Astrocyte of the hippocampus (primary cell): Measurements from ENCODE around the gene TCEAL6.
A peak's percentile ranks its signal among the peaks of the same experiment; 100 is the strongest.
"Not testable (repeated sequence)": the region's sequence is repeated elsewhere in the genome, so short reads cannot be mapped to it uniquely, and the experiment has no call there.

Experiments used
- DNase-seq: peaks from one replicate; pipeline ENCODE4 v3.0.0; 2011; ENCODE audit warnings: low read depth, low spot score

TCEAL6 gene

DNA sequence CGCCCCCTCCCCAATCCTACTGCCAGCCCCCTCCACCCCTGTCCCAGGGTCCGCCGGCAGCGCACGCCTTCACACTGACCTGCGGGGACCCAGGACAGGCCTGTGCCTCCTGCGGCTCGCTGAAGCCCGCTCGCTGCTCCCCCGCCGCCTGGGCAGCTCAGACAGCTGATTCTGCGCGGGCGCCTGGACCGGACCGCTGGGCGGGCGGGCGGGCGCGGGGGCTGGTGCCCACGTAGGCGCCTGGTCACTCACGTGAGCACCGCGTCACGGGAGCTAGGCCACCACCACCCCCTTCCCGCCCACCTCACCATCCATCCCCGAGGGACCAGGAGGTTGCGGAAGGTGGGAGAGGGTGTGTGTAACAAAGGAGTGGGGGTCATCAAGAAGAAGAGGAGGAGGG is at the start of gene TCEAL6:
TCEAL6 (minus strand) TSS at position 208 of the 400 bp plus-strand sequence.
- DNase-seq, result not testable (repeated sequence)

GRCh38 chrX:102185967-102186720 is 43.9 kb upstream of the TCEAL6 start:
- no peak for DNase-seq

DNA sequence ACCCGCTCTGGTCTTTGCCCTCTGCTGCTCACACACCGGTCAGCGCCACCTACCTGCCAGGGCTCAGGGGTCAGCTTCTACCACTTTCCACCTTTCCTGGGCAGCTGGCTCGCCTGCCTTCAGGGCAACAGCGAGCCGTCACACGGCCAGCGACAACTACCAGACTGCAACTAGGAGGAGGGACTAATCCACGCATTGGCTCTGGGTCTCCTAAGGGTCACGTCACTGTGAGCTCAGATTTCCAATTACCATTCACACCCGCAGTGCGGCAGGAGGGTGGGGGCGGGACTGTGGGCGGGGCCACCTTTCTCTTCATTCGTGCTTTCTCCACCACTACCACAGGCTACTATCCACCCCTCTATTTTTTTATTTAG is 13.5 kb upstream of the TCEAL6 start, which contains the start of gene BEX5:
BEX5 (minus strand) TSS at position 172 of the 374 bp plus-strand sequence. CDS start 1,712 bp downstream, outside the sequence.
- peak; percentile 38 for DNase-seq

DNA sequence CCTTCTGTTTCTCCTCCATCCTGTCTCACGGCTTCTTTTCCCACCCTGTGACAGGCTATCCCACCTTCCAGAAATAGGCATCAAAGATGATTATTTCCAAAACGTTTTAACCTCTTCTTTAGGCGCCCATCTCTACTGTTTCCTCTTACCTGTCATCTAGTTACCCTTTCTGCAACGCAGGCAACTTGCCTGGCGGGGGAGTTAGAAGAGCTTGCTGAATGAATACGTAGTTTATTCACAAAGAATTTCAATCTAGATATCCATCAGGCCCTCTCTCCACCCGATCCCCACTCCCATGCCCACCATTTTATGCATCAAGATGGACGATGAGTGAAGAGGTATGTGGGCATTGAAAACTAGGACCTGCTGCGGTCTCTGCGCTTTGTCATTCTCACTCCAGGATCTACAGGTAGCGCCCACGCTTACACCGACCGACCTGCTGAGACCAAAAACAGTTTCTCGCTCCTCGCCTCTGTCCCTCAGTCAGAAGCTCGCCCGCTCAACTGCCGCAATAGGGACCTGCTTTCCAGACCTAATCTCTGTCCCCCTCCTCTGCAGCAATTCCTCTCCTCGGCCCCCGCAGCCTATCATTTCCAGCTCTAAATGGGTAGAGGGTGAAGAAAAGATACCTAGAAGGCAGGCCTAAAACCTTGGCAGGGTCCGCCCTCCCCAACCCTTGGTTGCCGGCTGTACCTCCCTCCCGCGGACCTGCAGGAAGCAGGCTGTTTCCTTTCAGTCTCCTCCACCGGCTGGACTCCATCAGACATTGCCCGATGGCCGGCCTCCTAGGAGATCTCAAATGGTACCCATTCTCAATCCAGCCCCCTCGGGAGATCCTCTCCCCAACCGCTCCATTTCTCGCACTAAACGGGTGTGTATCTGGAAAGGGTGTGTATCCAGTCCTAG is 12.9 kb upstream of the TCEAL6 start:
- peak; percentile 1 for DNase-seq

- no peak for DNase-seq
Measured at GRCh38 chrX:102154218-102154860, 12.1 kb upstream of the TCEAL6 start.

DNA sequence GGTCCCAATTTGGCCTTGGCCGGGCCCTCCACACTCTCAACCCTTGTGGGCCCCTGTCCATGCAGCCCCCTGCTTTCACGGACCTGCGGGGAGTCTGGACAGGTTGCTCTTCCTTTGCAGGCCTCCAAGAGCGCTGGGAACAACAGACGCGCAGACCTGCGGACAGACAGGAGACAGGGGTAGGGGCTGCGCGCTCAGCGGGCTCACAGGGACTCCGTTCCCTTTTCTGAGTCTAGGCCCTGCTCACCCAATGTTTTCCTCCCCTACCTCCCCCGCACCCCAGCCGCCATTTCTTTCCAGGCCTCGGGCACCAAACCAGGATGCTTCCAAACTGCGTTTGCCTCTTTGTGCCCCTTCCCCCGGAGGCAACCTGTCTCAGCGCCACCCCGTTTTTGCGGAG is 650 bp downstream of the TCEAL6 start:
- DNase-seq, result not testable (repeated sequence)

- DNase-seq, result not testable (repeated sequence)
Measured at GRCh38 chrX:102140876-102141275, 1.4 kb downstream of the TCEAL6 start.

DNA sequence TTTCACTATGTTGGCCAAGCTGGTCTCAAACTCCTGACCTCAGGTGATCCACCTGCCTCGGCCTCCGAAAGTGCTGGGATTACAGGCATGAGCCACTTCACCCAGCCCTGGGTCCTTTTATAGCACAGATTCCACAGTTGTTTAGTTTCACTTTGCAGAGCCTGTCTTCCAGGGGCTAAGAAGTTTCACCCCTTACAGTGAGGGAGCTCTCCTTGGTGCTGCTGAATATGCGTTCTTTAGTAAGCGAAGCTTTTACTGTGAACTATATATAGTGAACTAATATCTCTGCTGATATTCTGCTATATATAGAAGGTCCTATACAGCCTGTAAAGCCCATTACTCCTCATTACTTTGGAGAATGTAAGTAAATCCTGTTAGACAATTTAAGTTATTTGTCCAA is 4.2 kb downstream of the TCEAL6 start:
- no peak for DNase-seq

- peak; percentile 2 for DNase-seq
Measured at GRCh38 chrX:102129473-102129872, 12.8 kb downstream of the TCEAL6 start.

DNA sequence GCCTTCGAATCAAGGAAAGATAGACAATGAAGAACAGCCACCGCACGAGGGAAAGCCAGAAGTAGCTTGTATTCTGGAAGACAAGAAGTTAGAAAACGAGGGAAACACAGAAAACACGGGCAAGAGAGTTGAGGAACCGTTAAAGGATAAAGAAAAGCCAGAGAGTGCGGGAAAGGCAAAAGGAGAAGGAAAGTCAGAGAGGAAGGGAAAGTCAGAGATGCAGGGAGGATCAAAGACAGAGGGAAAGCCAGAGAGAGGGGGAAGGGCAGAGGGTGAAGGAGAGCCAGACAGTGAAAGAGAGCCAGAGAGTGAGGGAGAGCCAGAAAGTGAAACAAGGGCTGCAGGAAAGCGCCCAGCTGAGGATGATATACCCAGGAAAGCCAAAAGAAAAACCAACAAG is 15.4 kb downstream of the TCEAL6 start:
- no peak for DNase-seq

DNA sequence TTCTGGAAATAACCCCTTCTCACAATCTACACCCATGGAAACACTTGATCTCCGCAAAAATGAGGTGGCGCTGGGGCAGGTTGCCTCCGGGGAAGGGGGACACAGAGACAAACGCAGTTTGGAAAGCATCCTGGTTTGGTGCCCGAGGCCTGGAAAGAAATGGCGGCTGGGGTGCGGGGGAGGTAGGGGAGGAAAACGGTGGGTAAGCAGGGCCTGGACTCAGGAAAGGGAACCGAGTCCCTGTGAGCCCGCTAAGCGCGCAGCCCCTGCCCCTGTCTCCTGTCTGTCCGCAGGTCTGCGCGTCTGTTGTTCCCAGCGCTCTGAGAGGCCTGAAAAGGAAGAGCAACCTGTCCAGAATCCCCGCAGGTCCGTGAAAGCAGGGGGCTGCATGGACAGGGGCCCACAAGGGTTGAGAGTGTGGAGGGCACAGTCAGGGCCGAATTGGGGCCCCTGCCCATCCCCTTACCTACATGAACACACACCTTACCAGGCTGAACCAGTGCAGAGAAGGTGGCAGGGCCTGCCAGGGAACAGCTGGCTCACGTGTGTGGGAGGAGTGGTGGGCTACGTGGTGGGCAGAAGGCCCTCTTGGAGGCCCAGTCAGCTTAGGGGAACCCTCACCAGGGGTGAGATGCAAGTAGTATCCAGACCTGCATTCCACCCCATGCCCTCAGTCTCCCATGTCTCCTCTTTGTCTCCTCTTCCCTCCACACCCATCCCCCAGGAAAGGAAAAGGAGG is 16.0 kb downstream of the TCEAL6 start:
- DNase-seq, result not testable (repeated sequence)

DNA sequence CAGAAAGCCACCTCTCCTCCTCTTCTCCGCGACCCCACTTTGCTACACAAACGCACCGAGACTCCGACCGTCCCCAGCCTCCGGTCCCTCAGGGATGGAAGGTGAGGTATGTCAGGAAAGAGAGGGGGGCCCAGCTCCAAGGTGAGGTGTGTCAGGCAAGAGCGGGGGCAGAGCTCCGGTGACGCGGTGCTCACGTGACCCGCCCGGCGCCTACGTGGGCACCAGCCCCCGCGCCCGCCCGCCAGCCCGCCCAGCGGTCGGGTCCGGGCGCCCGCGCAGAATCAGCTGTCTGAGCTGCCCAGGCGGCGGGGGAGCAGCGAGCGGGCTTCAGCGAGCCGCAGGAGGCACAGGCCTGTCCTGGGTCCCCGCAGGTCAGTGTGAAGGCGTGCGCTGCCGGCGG is 16.8 kb downstream of the TCEAL6 start, which contains the start of gene TCEAL2:
TCEAL2 (plus strand) TSS at position 244 of the 400 bp plus-strand sequence. CDS start 1,152 bp downstream, outside the sequence.
- peak; percentile 17 for DNase-seq

DNA sequence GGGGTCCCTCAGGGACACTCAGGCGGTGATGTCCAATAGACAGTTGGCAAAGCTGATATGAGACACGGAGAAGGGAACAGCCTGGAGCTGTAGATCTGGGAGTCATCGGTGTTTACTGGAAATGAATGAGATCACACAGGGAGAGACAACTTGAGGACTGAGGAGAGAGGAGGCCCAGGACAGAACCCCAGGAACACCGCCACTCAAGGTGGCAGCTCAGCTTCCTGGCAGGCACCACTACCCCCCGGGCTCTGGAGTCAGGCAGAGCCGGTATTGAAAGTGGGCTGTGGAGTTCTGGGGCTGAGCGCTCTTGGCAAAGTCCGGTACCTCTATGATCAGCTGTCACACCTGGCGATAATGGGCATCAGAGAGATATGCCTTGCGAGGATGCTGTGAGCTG is 17.3 kb downstream of the TCEAL6 start:
- DNase-seq, result not testable (repeated sequence)

DNA sequence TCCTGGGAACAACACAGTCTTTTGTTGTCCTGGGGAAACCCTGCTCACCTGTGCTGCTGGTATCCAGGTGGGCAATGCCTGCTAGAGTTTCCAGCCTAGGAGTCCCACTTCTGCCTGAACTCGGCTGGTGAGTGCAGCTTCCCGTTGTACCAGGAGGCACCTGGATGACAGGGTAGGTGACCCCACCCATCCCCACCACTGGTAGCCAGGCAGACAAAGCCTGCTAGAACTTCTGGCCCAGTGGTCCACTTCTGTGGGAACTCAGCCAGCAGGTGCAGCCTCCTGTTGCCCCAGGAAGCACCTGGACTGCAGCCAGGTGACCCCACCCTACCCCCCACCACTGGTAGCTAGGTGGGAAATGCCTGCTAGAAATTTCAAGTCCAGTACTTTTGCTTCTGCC is 26.5 kb downstream of the TCEAL6 start:
- DNase-seq, result no peak

DNA sequence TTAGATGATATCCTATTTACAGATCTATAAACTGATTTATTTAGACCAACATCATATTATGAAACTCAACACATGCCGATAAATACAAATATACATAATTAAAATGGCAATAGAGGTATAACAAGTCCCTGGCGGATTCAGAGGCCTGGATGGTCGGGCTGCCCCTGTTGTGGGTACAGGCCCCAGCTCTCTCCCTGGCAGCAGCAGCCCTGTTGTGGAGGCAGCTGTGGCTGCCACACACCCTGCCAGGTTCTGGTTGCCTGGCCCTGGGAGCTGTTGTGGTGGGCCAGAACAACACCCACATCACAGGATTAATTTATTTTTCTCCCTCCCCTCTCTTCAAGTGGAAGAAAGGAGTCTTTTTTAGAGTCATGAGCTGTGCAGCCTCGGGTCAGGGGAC is 28.9 kb downstream of the TCEAL6 start:
- DNase-seq, result no peak
